GM23338 (cell line): ENCODE data around the gene PDZK1IP1.

Source experiments
- EZH2 ChIP-seq: fragments of 200-600 bp; sonication (generic); IDR thresholded peaks from one replicate; pipeline ENCODE4 v1.8.0; 2017; ENCODE audit warnings: antibody characterized with exemption, mild to moderate bottlenecking, low read depth; ENCODE audit not compliant: unreplicated experiment
- POLR2AphosphoS5 ChIP-seq: IDR thresholded peaks from 2 replicates; pipeline ENCODE4 v1.6.1; 2016; ENCODE audit warnings: antibody characterized with exemption, low read depth
- TF ChIP-seq, protein P1 (sequence below), 2 experiments: fragments of 200-600 bp in 1 of 2; sonication (generic) in 1 of 2; conservative IDR thresholded peaks; 2 replicates each; pipeline versions ENCODE4 v1.5.1 to v1.6.1; 2016 to 2017; ENCODE audit warnings: antibody characterized with exemption in 2 of 2, low read depth in 2 of 2, mild to moderate bottlenecking in 2 of 2, moderate library complexity in 1 of 2
- TF ChIP-seq, protein P2 (sequence below): IDR thresholded peaks from 2 replicates; pipeline ENCODE4 v1.6.1; 2016; ENCODE audit warnings: antibody characterized with exemption

DNA sequence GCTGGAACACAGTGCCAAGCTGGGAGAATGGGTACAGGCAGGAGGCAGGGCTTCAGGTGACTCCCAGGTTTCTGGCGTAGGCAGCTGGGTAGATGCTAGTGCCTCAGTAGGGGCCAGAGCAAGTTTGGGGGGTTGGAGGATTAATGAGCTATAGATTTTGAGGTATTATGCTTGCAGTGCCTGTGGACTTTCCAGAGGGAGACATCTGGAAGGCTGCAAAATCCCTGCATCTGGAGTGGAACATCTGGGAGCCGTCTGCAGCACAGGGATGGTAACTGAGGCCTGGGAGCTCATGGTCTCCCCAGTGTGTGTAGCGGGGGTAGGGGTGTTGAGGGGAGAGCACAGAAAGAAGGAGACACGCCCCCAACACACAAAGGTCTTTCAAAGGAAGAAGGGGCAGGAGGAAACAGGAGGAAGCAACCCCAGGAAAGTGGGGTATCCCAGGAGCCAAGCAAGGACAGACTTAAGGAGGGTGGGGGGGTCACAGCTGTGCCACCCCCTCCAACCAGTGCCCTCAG, 2.2 kb upstream of the PDZK1IP1 start:
- TF ChIP-seq, protein P1, sequence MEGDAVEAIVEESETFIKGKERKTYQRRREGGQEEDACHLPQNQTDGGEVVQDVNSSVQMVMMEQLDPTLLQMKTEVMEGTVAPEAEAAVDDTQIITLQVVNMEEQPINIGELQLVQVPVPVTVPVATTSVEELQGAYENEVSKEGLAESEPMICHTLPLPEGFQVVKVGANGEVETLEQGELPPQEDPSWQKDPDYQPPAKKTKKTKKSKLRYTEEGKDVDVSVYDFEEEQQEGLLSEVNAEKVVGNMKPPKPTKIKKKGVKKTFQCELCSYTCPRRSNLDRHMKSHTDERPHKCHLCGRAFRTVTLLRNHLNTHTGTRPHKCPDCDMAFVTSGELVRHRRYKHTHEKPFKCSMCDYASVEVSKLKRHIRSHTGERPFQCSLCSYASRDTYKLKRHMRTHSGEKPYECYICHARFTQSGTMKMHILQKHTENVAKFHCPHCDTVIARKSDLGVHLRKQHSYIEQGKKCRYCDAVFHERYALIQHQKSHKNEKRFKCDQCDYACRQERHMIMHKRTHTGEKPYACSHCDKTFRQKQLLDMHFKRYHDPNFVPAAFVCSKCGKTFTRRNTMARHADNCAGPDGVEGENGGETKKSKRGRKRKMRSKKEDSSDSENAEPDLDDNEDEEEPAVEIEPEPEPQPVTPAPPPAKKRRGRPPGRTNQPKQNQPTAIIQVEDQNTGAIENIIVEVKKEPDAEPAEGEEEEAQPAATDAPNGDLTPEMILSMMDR (conservative IDR thresholded peaks at IDR 0.05; ENCODE audit: low read depth in 2 of 2) = no peak
- no peak for TF ChIP-seq EZH2
- TF ChIP-seq, protein P2, sequence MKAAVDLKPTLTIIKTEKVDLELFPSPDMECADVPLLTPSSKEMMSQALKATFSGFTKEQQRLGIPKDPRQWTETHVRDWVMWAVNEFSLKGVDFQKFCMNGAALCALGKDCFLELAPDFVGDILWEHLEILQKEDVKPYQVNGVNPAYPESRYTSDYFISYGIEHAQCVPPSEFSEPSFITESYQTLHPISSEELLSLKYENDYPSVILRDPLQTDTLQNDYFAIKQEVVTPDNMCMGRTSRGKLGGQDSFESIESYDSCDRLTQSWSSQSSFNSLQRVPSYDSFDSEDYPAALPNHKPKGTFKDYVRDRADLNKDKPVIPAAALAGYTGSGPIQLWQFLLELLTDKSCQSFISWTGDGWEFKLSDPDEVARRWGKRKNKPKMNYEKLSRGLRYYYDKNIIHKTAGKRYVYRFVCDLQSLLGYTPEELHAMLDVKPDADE = no peak
- TF ChIP-seq POLR2AphosphoS5 = no peak
